ENCODE measurements around the gene TOMM20. TPM values are rescaled to one million over a fixed set of nuclear protein-coding genes. Genes with fewer than 3 reads are reported as not detected.

Gene TOMM20
- total RNA-seq, 1 experiment from 2014 or later: 184 TPM

- ATAC-seq: no peak
- H3K4me1 Mint-ChIP-seq: peaks cover 12% of the 10 kb centered on the region
- no peaks in the 10 kb centered on the region for H3K36me3 Mint-ChIP-seq
- no peak for DNase-seq (ENCODE audit: low spot score)
- ChIA-PET CTCF (interaction anchor here (0.7 kb wide), 1 partner anchor 14 kb away, joined by 3 read pairs; no protein-coding TSS in a partner anchor), POLR2A (no interaction called here)
- H3K4me3 Mint-ChIP-seq: no peak overlapping the region
- no peaks in the 10 kb centered on the region for H3K27me3 Mint-ChIP-seq (ENCODE audit: low read depth)
- TF ChIP-seq ZNF138 (CRISPR knock-in tag; conservative IDR thresholded peaks at IDR 0.05) (no peak), NR3C1 (CRISPR knock-in tag; conservative IDR thresholded peaks at IDR 0.05; ENCODE audit: low read depth) (no peak), ATF6 (CRISPR knock-in tag; IDR thresholded peaks at IDR 0.05) (no peak), ZNF263 (CRISPR knock-in tag; IDR thresholded peaks at IDR 0.05; ENCODE audit: low read depth) (no peak), FOXP4 (CRISPR knock-in tag; IDR thresholded peaks at IDR 0.05) (no peak), NR2C2 (CRISPR knock-in tag; IDR thresholded peaks at IDR 0.05) (no peak), NFATC4 (CRISPR knock-in tag; IDR thresholded peaks at IDR 0.05) (no peak), JUN (CRISPR knock-in tag; IDR thresholded peaks at IDR 0.05) (no peak), ATF2 (CRISPR knock-in tag; IDR thresholded peaks at IDR 0.05; ENCODE audit: borderline replicate concordance, low read depth) (no peak), ZBTB21 (CRISPR knock-in tag; IDR thresholded peaks at IDR 0.05; ENCODE audit: borderline replicate concordance) (no peak), TCF7 (CRISPR knock-in tag; IDR thresholded peaks at IDR 0.05; ENCODE audit: low read depth) (no peak), STAT6 (CRISPR knock-in tag; conservative IDR thresholded peaks at IDR 0.05; ENCODE audit: low read depth) (no peak), SOX15 (CRISPR knock-in tag; IDR thresholded peaks at IDR 0.05) (no peak), E2F4 (CRISPR knock-in tag; IDR thresholded peaks at IDR 0.05; ENCODE audit: borderline replicate concordance, low read depth) (no peak), ERG (CRISPR knock-in tag; IDR thresholded peaks at IDR 0.05) (no peak), JAZF1 (CRISPR knock-in tag; IDR thresholded peaks at IDR 0.05) (no peak)
- no peaks in the 10 kb centered on the region for H3K9me3 Mint-ChIP-seq
- no peak overlapping the region for H3K27ac Mint-ChIP-seq
Measured at GRCh38 chr1:235076504-235077162, 52.0 kb downstream of the TOMM20 start.
